Neural progenitor cell (in vitro differentiated cells): ENCODE measurements around the gene ZG16.

Source experiments
- CTCF ChIP-seq: fragments of 200-600 bp; sonication (generic); IDR thresholded peaks from 2 replicates; pipeline ENCODE4 v1.5.1; 2017; ENCODE audit warnings: antibody characterized with exemption, mild to moderate bottlenecking
- EZH2 ChIP-seq: fragments of 200-600 bp; sonication (generic); IDR thresholded peaks from 2 replicates; pipeline ENCODE4 v1.6.1; 2017; ENCODE audit warnings: antibody characterized with exemption, mild to moderate bottlenecking, moderate library complexity

- no peak for TF ChIP-seq CTCF
- no peak for TF ChIP-seq EZH2
Measured at GRCh38 chr16:29753516-29753915, 24.5 kb upstream of the ZG16 start.
